Suppressor macrophage treated with lipopolysaccharide for 1 hour (primary cell): ENCODE data around the gene FBLN2.
A peak's percentile ranks its signal among the peaks of the same experiment; 100 is the strongest.

Experiments
- DNase-seq, 3 donors: peaks; one replicate each; pipeline ENCODE4 v3.0.0-alpha.2; 2020 to 2022

Gene FBLN2

GRCh38 chr3:13584427-13584891 lies 35.5 kb downstream of the FBLN2 start:
- no peak for DNase-seq

- no peak for DNase-seq
Observed at GRCh38 chr3:13584901-13585300, 36.0 kb downstream of the FBLN2 start.

GRCh38 chr3:13587442-13587841 lies 38.5 kb downstream of the FBLN2 start:
- no peak for DNase-seq

GRCh38 chr3:13588221-13588701 lies 39.3 kb downstream of the FBLN2 start:
- no peak for DNase-seq

- DNase-seq = no peak
Observed at GRCh38 chr3:13588993-13589392, 40.1 kb downstream of the FBLN2 start.

GRCh38 chr3:13590841-13591520 lies 42.1 kb downstream of the FBLN2 start:
- no peak for DNase-seq

- peak; percentile 57 to 83 (median 69) for DNase-seq
Observed at GRCh38 chr3:13593615-13594014, 44.7 kb downstream of the FBLN2 start.

- no peak for DNase-seq
Observed at GRCh38 chr3:13594146-13594545, 45.2 kb downstream of the FBLN2 start.

- DNase-seq = no peak
Observed at GRCh38 chr3:13594991-13595421, 46.1 kb downstream of the FBLN2 start.

- no peak for DNase-seq
Observed at GRCh38 chr3:13595485-13595884, 46.6 kb downstream of the FBLN2 start.

GRCh38 chr3:13596426-13597205 lies 47.7 kb downstream of the FBLN2 start:
- DNase-seq = no peak

- DNase-seq = no peak
Observed at GRCh38 chr3:13597661-13598060, 48.7 kb downstream of the FBLN2 start.

GRCh38 chr3:13598201-13598600 lies 49.3 kb downstream of the FBLN2 start:
- DNase-seq = no peak

- peak; percentile 61 to 85 (median 62) for DNase-seq
Observed at GRCh38 chr3:13598926-13599886, 50.3 kb downstream of the FBLN2 start.

GRCh38 chr3:13599887-13600450 lies 51.0 kb downstream of the FBLN2 start:
- DNase-seq = no peak

GRCh38 chr3:13600950-13601691 lies 52.2 kb downstream of the FBLN2 start:
- DNase-seq = no peak

GRCh38 chr3:13601692-13602080 lies 52.8 kb downstream of the FBLN2 start:
- no peak for DNase-seq

GRCh38 chr3:13605555-13605954 lies 56.6 kb downstream of the FBLN2 start:
- DNase-seq = no peak

GRCh38 chr3:13607821-13608597 lies 59.1 kb downstream of the FBLN2 start:
- DNase-seq = no peak

- DNase-seq = no peak
Observed at GRCh38 chr3:13608969-13609725, 60.2 kb downstream of the FBLN2 start.
